ENCODE data around the gene B3GNT3. TPM values are rescaled to one million over a fixed set of nuclear protein-coding genes. Genes with fewer than 3 reads are reported as not detected.
A peak's percentile ranks its signal among the peaks of the same experiment; 100 is the strongest.

B3GNT3 gene
- total and polyA plus RNA-seq, 2 of the 13 experiments (the other 11 are each of a cell fraction or from before 2014, with no cell fraction given), result 0.86 to 4.0 TPM

DNA sequence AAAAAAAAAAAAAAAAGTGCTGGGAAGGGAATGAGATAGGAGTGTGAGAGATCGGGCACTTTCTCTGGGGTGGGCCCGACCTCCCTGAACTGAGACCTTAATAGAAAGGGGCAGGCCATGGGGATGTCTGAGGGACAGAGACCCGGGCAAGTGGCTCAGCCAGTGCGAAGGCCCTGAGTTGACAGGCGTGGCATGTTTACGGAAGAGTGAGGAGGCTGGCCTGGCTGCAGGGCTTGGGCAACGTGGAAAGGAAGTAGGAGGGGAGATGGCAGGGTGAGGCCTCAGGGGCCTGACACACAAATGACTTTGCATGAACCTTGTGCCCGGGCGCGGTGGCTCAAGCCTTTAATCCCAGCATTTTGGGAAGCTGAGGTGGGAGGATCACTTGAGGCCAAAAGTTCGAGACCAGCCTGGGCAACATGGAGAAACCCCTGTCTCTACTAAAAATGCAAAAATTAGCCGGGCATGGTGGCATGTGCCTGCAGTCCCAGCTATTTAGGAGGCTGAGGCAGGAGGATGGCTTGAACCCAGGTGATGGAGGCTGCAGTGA lies 29.8 kb upstream of the B3GNT3 start (continued):
- TF ChIP-seq, protein P1, sequence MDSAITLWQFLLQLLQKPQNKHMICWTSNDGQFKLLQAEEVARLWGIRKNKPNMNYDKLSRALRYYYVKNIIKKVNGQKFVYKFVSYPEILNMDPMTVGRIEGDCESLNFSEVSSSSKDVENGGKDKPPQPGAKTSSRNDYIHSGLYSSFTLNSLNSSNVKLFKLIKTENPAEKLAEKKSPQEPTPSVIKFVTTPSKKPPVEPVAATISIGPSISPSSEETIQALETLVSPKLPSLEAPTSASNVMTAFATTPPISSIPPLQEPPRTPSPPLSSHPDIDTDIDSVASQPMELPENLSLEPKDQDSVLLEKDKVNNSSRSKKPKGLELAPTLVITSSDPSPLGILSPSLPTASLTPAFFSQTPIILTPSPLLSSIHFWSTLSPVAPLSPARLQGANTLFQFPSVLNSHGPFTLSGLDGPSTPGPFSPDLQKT (CRISPR knock-in tag; IDR thresholded peaks at IDR 0.05; ENCODE audit: borderline replicate concordance), result no peak
- TF ChIP-seq SKI (IDR thresholded peaks at IDR 0.05; ENCODE audit: partially characterized antibody) (no peak), TBX2 (CRISPR knock-in tag; IDR thresholded peaks at IDR 0.05; ENCODE audit: borderline replicate concordance) (no peak; the same call in 1 of the 2 replicates), PITX1 (CRISPR knock-in tag; IDR thresholded peaks at IDR 0.05) (peak; percentile 92), TCF12 (IDR thresholded peaks at IDR 0.05) (no peak), TCF12 (CRISPR knock-in tag; IDR thresholded peaks at IDR 0.05) (no peak), ZNF816 (CRISPR knock-in tag; IDR thresholded peaks at IDR 0.05; ENCODE audit: borderline replicate concordance) (no peak), ZNF564 (CRISPR knock-in tag; IDR thresholded peaks at IDR 0.05) (0 out of 2 replicates have a peak, but pooled peaks have one; percentile 35), ARNTL (CRISPR knock-in tag; IDR thresholded peaks at IDR 0.05) (peak; percentile 63; the same call in 1 of the 2 replicates), NFIB (CRISPR knock-in tag; IDR thresholded peaks at IDR 0.05; ENCODE audit: borderline replicate concordance) (no peak), ONECUT2 (CRISPR knock-in tag; IDR thresholded peaks at IDR 0.05) (no peak), EZH2 (conservative IDR thresholded peaks at IDR 0.05; ENCODE audit: low read depth, low read length) (no peak), ERF (CRISPR knock-in tag; IDR thresholded peaks at IDR 0.05) (peak; percentile 81; the same call in 1 of the 2 replicates), HNRNPLL (IDR thresholded peaks at IDR 0.05; ENCODE audit: low read depth, low read length, poor library complexity, severe bottlenecking) (no peak), ZNF547 (CRISPR knock-in tag; IDR thresholded peaks at IDR 0.05) (no peak), ZNF589 (CRISPR knock-in tag; conservative IDR thresholded peaks at IDR 0.05) (peak; percentile 46; the same call in 1 of the 2 replicates), ZFP36L1 (CRISPR knock-in tag; IDR thresholded peaks at IDR 0.05) (no peak), CHD2 (IDR thresholded peaks at IDR 0.05; ENCODE audit: low read depth, low read length) (no peak), GABPB1 (CRISPR knock-in tag; IDR thresholded peaks at IDR 0.05) (peak; percentile 72), ZNF12 (CRISPR knock-in tag; IDR thresholded peaks at IDR 0.05) (no peak), ZFP36L2 (CRISPR knock-in tag; IDR thresholded peaks at IDR 0.05) (no peak), MAF1 (CRISPR knock-in tag; IDR thresholded peaks at IDR 0.05; ENCODE audit: borderline replicate concordance) (no peak), FOXM1 (CRISPR knock-in tag; IDR thresholded peaks at IDR 0.05) (no peak), ZNF292 (CRISPR knock-in tag; IDR thresholded peaks at IDR 0.05; ENCODE audit: borderline replicate concordance, low read depth) (peak; percentile 55), ETV5 (CRISPR knock-in tag; IDR thresholded peaks at IDR 0.05; ENCODE audit: borderline replicate concordance) (peak; percentile 95)
- TF ChIP-seq, protein P2, sequence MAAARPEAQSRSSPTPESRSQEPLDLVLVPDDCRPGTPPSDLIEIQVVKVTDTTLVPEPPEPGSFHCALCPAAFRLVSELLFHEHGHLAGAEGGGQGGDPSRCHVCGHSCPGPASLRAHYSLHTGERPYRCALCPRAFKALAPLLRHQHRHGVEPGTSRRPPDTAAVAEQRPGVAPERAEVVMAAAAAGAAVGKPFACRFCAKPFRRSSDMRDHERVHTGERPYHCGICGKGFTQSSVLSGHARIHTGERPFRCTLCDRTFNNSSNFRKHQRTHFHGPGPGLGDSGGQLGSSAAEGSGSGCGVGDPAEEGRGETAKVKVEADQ (CRISPR knock-in tag; IDR thresholded peaks at IDR 0.05; ENCODE audit: borderline replicate concordance), result no peak
- TF ChIP-seq, protein P3, sequence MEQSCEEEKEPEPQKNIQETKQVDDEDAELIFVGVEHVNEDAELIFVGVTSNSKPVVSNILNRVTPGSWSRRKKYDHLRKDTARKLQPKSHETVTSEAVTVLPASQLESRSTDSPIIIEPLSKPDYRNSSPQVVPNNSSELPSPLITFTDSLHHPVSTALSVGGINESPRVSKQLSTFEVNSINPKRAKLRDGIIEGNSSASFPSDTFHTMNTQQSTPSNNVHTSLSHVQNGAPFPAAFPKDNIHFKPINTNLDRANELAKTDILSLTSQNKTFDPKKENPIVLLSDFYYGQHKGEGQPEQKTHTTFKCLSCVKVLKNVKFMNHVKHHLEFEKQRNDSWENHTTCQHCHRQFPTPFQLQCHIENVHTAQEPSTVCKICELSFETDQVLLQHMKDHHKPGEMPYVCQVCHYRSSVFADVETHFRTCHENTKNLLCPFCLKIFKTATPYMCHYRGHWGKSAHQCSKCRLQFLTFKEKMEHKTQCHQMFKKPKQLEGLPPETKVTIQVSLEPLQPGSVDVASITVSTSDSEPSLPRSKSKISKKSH (CRISPR knock-in tag; IDR thresholded peaks at IDR 0.05; ENCODE audit: borderline replicate concordance), result 0 out of 2 replicates have a peak, but pooled peaks have one; percentile 52
- TF ChIP-seq, protein P4, sequence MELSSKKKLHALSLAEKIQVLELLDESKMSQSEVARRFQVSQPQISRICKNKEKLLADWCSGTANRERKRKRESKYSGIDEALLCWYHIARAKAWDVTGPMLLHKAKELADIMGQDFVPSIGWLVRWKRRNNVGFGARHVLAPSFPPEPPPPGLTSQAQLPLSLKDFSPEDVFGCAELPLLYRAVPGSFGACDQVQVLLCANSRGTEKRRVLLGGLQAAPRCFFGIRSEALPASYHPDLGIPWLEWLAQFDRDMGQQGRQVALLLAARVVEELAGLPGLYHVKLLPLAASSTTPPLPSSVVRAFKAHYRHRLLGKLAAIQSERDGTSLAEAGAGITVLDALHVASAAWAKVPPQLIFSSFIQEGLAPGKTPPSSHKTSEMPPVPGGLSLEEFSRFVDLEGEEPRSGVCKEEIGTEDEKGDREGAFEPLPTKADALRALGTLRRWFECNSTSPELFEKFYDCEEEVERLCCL (CRISPR knock-in tag; IDR thresholded peaks at IDR 0.05; ENCODE audit: borderline replicate concordance), result no peak

All from HepG2 (cell line).